Measurements from ENCODE around the gene GLI3.

GLI3 gene

DNA sequence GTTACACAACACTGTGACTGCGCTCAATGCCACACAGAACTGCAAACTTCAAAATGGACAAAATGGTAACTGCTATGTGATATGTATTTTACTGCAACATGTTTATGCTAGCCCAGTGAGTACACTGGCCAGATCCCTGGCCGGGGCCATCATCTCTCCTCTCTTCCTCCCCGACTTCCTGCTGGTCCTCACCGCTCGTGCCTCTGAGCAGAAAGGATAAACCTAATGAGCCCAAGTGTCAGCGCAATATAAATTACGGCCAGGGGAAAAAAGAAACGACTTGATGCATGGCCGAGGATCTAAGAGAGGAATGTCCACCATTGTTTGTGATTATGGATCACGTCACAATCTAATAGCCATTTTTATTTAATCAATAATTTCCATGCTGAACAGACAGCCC, 225.2 kb downstream of the GLI3 start:
- in situ Hi-C loops (cut with HindIII; ENCODE audit: low sequenced_read_pairs): no loop called here

DNA sequence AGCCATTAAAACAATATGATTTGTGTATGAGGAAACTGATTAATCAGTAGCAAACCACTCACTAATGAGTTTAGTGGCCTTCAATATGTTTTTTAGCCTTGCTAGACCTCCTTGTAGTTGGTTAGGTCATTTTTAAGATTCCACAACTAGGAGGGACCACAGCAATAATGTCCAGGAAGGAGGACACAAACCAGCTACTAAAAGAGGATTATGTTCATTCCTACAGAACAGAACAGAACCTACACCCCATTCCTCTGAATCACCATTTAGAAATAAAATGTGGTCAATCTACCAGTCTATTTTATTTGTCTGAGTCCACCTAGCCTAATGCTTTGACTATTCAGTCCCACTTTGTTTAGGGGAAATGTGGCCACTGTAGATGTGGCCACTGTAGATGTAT, 226.3 kb downstream of the GLI3 start:
- in situ Hi-C loops (cut with HindIII; ENCODE audit: low sequenced_read_pairs): no loop called here

DNA sequence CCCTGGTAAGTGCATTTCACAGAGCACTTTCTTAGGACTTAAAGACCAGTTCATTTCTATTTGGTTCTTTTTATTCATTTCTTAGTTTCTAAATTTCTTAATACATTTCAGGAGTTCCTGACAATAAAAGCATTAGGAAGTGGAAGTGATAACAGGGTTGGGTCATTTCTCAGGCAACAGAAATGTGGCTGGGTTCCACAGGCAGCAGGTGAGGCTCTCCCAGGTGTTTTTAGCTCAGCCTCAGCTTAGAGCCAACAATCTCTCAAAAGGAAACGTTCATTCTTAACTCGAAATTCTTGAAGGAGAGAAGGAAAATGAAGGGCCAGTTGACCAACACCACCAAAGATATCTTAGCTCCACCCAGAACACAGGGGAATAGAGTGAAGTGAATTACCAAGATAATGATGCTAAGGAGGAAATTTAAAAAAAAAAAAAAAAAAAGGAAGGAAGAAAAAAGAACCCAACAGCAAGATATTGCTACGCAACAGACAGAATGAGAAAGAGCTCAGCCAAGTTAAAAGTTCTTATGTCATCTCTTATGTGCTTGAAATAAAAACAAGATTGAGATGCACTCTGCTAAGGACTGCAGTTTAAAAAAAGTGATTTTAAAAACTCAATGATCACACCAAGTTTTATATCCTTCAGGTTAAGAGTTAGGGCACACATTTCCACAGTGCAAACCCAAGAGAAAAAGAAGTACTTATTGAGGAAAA, 230.1 kb downstream of the GLI3 start:
- in situ Hi-C loops (cut with HindIII; ENCODE audit: low sequenced_read_pairs): no loop called here

DNA sequence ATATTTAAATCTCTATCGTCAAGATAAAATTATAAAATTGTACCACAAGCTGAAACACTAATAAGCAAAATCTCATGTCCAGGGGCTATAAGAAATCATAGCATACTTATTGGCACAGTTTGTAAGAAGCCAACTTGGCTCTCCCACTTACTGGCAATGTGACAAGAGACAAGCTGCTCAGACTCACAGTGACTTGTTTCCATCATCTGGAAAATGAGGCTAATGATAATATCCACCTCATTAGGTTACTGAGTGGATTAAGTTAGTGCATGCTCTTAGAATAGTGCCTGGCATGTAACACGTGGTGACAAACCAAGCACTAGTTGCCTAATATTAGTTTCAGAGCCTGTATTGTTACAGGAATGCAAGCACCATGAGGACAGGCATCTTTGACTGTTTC, 234.4 kb downstream of the GLI3 start:
- in situ Hi-C loops (cut with HindIII; ENCODE audit: low sequenced_read_pairs): no loop called here

DNA sequence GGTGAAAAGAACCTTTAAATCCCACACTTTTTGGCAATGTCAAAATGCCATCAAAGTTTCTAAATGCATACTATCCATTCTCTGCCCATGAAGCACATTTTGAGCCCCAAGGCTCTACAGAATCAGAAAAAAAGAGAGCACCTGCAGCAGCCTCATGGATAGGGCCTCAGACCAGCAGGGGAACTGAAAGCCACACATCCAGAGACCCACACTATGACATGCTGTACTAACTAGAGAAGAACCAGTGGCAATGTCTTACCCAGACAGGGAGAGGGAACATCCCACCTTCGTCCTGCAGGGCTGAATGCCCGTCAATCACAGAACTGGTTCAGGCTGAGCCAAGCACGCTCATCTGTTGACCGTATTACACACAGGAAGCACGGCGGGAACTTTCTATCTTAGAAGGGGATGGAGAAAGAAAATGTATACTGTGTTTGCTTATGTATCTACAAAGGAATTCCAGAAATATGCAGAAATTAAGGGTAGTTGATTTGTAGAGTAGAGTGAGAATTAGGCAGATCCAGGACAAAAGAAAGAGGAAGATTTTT, 237.2 kb downstream of the GLI3 start:
- in situ Hi-C loops (cut with HindIII; ENCODE audit: low sequenced_read_pairs): no loop called here

DNA sequence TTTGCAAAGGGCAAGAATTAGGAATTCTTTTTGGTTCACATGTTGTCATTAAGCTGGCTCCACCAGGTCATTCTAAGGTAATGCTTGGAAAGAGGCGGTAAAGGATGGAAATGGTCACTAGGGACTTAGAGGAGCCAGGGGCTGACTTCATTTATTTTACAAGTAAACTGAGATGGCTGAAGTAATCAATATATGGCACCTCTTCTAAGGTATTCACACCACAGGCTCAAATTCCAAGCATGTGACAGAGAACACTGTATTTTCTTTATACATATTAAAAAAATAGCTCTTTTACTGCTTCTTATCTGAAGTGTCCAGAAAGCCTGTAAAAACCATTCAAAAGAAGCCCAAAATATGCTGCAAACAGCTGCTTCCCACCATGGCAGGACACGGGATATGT, 239.0 kb downstream of the GLI3 start:
- in situ Hi-C loops (cut with HindIII; ENCODE audit: low sequenced_read_pairs): no loop called here

- in situ Hi-C loops (cut with HindIII; ENCODE audit: low sequenced_read_pairs): no loop called here
These were observed 239.9 kb downstream of the GLI3 start for GRCh38 chr7:41997151-41997550.

- in situ Hi-C loops (cut with HindIII; ENCODE audit: low sequenced_read_pairs): no loop called here
These were observed 240.5 kb downstream of the GLI3 start for GRCh38 chr7:41996381-41997035.

DNA sequence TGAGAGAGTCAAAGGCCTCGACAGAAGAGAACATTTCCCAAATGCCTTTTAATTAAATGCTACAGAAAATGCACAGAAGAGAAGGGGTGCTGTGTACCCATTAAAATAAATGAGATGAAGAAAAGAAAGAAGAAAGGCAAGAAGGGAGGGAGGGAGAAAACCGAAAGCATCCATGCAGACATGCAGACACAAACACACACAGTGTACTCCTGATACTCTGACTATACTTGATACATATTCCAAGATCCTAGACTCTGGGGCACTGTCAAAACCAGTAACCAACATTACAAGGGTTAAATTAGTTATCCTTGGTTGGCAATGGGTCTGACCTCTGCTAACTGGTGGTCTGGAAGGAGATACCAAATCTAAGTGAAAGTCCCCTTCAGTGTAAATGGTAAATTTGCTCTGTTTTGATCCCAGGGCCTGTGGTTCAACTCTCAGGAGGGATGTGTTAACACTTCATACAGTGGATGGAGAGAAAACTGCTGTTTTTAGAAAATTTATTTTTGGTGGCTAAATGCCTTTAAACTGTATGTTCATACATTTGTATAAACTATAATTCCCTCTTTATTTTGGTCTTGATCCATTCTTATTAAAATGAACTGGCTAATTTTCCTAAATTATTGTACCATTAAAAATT, 241.3 kb downstream of the GLI3 start:
- in situ Hi-C loops (cut with HindIII; ENCODE audit: low sequenced_read_pairs): no loop called here

DNA sequence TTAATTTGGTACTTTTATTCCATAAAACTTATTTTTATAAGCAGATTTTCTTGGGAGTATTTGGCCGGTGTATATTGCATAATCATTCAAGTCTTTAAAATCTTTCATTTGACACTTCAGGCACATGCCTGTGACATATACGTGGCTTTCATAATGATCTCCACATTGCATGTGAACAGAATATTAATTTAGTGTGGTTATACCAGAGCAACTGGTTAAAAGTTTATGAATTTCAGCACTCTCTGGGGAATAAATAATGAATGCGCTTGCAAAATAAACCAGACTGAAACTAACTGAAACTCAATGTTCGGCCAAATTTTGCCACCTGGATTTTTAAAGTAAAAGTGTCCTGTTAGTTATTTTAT, 242.3 kb downstream of the GLI3 start:
- in situ Hi-C loops (cut with HindIII; ENCODE audit: low sequenced_read_pairs): no loop called here

DNA sequence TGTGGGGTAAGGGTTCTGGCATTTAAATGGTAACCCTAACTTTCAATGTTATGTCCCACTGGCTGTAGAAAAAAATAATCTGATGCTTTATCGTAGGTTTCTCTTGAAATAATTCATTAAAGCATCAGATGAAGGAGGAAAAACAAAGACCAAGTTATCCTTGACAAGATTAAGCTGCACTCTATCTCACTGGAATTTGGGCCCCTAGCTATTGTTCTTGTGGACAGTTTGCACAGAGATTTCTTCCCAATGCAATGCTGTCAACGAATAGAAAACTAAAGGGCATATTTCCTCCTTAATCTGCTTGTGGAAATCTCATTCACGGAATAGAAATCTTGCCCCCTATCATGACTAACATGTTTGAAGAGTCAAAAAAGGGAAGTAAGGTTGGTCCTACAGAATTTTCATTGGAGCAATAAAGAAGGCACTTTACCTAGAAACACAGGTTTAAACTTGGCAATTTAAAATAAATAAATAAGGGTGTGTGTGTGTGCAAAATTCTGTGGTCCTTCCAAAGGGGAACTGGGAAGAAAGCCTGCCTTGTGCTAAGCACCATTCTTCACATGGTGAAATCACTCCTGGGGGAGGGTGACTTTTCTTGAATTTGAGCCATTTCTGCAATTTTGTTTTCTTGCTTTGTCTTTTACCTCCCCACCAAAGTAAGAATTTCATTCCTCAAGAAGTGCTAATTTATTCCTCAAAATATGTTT, 242.8 kb downstream of the GLI3 start:
- in situ Hi-C loops (cut with HindIII; ENCODE audit: low sequenced_read_pairs): no loop called here

DNA sequence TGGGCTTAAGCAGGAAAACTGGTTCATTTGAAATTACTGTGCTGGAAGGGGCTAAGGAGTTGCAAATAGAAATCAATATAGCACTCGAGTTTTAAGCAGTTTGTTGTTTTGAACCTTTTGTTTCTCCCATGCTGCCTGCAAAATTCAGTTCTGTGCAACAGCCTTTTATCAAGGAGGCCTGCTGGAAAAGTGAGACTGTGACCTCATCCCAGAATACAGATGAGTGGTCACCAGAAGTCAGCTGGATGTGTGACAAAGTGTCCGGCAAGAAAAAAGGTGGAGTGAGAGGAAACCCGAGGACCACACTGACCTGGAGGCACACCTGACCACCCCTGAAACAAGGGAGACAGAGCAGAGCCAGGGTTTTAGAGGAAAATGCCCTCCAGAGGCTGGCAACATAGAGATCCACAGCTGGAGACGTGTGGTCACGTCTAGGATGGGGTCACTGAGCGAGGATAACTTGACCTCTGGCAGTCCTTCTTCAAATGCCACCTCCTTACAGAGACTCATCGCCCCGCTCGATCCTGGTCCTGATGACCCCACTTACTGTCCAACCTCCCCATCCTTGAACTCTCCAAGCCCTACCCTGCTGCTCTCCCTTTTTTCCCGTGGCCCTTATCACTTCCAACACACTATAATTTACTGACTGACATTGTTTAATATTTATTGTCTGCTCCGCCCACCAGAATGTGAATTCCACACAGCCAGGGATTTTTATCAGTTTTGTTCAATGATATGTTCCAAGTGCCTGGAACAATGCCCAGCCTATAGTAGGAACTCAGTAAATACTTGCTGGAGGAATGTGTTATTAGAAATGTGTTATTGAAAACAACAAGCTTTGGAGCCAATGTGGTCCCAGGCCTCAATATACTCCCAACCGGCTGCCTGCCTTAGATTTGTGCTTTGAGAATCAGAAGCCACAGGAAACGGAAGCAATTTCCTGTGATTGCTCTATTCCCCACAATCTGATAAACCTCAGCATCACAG, 243.8 kb downstream of the GLI3 start:
- in situ Hi-C loops (cut with HindIII; ENCODE audit: low sequenced_read_pairs): no loop called here

GRCh38 chr7:41984888-41985287, 252.1 kb downstream of the GLI3 start:
- in situ Hi-C loops (cut with HindIII; ENCODE audit: low sequenced_read_pairs): loop anchor here (5.0 kb wide), 2 partner anchors 47 to 402 kb away; no protein-coding TSS in a partner anchor

DNA sequence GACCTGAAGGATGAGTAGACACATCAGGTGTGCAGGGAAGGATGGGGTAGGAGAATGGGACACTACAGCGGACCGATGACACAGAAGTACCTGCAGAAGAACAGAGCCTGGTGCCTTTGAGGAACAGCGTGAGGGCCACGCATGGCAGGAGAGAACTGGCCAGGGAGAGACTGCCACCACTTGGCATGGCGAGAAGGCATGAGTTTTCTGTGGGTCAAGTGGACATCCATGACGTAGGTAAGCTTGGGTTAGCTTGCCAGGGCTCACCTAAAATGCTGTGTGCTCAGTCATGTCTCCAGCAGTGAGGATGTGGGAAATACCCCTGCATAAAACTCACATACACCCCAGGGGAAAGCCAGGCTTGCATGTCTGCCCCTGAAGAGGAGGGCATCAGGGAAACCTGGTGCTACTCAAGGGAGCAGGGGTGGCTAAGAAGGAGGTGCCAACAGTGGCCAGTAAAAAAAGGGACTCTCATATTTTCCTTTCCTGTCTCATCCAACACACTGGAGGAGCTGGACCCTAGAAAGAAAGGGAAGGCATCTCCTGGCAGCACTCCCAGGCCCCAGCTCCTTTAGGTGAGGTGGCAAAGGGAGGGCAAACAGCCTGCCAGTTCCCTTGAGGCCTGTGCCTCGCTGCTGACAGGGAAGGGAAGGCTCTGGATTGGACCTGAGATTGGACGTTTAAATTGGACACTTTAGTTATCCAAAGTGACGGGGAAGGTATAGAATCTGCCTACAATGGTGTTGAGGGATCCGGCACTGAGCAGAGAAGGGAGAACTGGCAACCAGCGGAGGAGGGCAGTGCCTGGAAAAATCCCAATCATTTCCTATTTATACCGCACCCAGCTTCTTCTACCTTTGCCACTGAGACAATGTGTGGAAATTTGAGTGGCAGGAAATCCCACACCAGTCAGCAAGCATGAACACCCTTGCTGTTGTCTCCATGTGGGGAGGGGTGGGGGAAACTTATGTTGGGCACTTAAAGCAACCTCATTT, 255.7 kb downstream of the GLI3 start:
- in situ Hi-C loops (cut with HindIII; ENCODE audit: low sequenced_read_pairs): loop anchor here (5.0 kb wide), 2 partner anchors 51 to 406 kb away; no protein-coding TSS in a partner anchor

GRCh38 chr7:41979834-41980307, 257.1 kb downstream of the GLI3 start:
- in situ Hi-C loops (cut with HindIII; ENCODE audit: low sequenced_read_pairs): loop anchor here (5.0 kb wide), 3 partner anchors 52 to 407 kb away; no protein-coding TSS in a partner anchor

DNA sequence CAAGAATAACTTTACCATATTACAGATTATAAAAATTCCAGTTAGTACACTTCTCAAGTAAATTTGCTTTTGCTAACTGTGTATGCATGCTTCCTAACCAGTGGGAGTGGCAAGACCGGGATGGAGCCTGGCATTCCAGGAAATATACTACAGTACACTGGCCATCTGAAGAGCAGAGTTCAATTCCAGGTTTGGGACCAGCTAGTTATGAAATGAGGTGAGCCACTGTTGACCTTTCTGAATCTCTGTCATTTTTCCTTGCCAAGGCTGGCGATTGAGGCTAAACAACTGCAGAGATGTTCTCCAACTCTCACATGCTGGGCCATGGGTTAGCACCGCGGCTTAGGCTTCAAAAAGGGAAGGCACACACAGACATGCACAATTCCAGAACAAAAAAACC, 258.2 kb downstream of the GLI3 start:
- in situ Hi-C loops (cut with HindIII; ENCODE audit: low sequenced_read_pairs): loop anchor here (5.0 kb wide), 1 partner anchor 83 kb away; no protein-coding TSS in a partner anchor

DNA sequence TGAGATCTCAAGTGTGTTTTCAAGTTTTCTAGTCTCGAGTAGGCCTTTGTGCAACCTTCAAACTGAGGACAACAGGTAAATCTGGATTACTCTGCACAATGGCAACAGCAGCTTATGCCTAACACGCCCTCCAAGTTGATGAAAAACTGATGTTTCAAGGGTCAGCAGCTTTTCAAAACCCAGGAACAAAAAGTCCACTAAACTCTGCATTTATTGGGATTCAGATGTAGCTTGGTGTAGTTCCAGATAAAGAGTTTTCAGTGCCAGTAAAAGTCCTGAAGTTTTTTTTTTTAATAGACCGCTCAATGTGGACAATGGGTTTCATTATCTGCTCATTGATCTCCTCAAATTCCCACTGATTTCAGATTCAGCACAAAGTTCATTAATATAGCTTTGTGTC, 259.3 kb downstream of the GLI3 start:
- in situ Hi-C loops (cut with HindIII; ENCODE audit: low sequenced_read_pairs): loop anchor here (5.0 kb wide), 1 partner anchor 85 kb away; no protein-coding TSS in a partner anchor

DNA sequence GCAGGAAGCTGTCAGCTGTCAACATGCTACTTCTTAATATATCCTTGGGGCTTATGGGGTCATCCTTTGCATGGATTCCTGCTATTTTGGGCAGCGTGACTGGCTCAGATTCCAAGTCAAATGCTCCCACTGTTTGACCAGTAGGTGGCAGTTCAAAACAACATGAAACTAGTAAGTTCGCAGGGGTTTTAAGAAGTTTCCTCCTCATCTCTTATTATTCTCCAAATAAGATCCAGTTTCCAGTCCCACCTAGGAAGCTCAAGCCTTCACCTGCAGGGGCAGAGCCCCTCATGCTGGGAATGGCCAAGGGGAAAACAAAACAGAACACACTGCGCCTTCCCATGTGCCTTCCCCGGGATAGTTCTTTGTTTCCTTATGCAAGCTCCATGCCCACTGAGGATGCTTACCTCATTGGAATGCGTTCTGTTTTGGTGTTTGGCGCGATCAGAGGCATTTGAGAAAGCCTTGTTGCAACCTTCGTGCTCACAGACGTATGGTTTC, 259.8 kb downstream of the GLI3 start:
- in situ Hi-C loops (cut with HindIII; ENCODE audit: low sequenced_read_pairs): loop anchor here (5.0 kb wide), 1 partner anchor 85 kb away; no protein-coding TSS in a partner anchor

Data from endothelial cell of hepatic sinusoid (primary cell).